ENCODE results near the gene LIN7A.

DNA sequence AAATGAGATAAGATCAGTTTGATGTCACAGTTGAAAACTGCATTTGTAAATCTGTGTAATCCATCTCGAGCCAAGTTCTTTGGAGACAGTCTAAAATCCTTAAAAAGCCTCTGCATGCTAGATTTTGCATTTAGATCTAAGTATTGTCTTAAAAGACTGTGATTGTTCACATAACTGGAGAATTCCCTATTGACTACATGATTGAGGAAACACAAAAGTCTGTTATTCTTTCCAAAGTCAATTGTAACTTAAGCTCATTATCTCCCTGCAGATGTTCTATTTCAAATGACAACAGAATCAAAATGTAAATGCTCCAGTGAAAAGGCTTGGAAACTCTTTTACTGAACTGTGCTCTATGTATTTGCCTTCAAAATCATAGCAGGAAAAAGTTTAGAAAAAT lies 143.2 kb downstream of the LIN7A start:
- TF ChIP-seq, protein P1, sequence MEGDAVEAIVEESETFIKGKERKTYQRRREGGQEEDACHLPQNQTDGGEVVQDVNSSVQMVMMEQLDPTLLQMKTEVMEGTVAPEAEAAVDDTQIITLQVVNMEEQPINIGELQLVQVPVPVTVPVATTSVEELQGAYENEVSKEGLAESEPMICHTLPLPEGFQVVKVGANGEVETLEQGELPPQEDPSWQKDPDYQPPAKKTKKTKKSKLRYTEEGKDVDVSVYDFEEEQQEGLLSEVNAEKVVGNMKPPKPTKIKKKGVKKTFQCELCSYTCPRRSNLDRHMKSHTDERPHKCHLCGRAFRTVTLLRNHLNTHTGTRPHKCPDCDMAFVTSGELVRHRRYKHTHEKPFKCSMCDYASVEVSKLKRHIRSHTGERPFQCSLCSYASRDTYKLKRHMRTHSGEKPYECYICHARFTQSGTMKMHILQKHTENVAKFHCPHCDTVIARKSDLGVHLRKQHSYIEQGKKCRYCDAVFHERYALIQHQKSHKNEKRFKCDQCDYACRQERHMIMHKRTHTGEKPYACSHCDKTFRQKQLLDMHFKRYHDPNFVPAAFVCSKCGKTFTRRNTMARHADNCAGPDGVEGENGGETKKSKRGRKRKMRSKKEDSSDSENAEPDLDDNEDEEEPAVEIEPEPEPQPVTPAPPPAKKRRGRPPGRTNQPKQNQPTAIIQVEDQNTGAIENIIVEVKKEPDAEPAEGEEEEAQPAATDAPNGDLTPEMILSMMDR (IDR thresholded peaks at IDR 0.05): no peak
- TF ChIP-seq POLR2A (IDR thresholded peaks at IDR 0.05): no peak

Measured in heart left ventricle (tissue), 13 donors.